Spleen (tissue), 7 donors: ENCODE results near the gene SOST.

ENCODE experiments used
- CTCF ChIP-seq, 11 experiments: fragments of 200-600 bp in 7 of 11; fragments of 450-650 bp in 4 of 11; sonication (generic) in 4 of 11; IDR thresholded peaks in 8 of 11; conservative IDR thresholded peaks in 3 of 11; 1 replicate in 7 of 11; 2 replicates in 4 of 11; pipeline versions ENCODE4 v1.4.0 to v1.8.0; 2016 to 2021; ENCODE audit warnings: antibody characterized with exemption in 11 of 11, inconsistent platforms in 4 of 11, mild to moderate bottlenecking in 1 of 11
- POLR2A ChIP-seq, 3 donors: fragments of 450-650 bp; IDR thresholded peaks; one replicate each; pipeline ENCODE4 v1.5.1; 2017; ENCODE audit warnings: antibody characterized with exemption in 3 of 3, mild to moderate bottlenecking in 1 of 3
- POLR2AphosphoS5 ChIP-seq, 3 donors: sonication (generic); formaldehyde crosslinking; IDR thresholded peaks; one replicate each; pipeline ENCODE4 v1.5.1; 2017; ENCODE audit warnings: antibody characterized with exemption in 3 of 3
- donor health status: DM: no; HTN: no; CAD: no; lungs with moderate emphysema.
- donor health status: DM: no; HTN: no; CAD: no.
- donor health status: DM: no; HTN: no; CAD: no.

- TF ChIP-seq POLR2A (IDR thresholded peaks at IDR 0.05) = peak in 1 of 3 donors; percentile 52
- TF ChIP-seq POLR2AphosphoS5 (IDR thresholded peaks at IDR 0.05) = peak; percentile 92 to 95 (median 95)
- TF ChIP-seq CTCF (IDR thresholded peaks at IDR 0.05 in 8 of 11, conservative IDR thresholded peaks at IDR 0.05 in 3 of 11) = no peak
These were observed 38.1 kb downstream of the SOST start for GRCh38 chr17:43720311-43721060.
